RWPE1 (cell line): ENCODE measurements around the gene NSG1.
"Not testable (repeated sequence)": the region's sequence is repeated elsewhere in the genome, so short reads cannot be mapped to it uniquely, and the experiment has no call there.

Experiments used
- CTCF ChIA-PET: fragments of 350-600 bp; sonication (Branson Sonifier 250); formaldehyde crosslinking; extraction: SDS; loops from one replicate; lab custom pipeline; 2021; lab: Yijun Ruan, JAX
- POLR2A ChIA-PET: fragments of 400-600 bp; formaldehyde crosslinking; extraction: SDS; loops from one replicate; lab custom pipeline; 2020; ENCODE audit warnings: antibody characterized with exemption; ENCODE audit not compliant: low non-redundant PET; lab: Yijun Ruan, JAX
- DNase-seq: peaks from one replicate; pipeline ENCODE4 v3.0.0; 2012; ENCODE audit warnings: low spot score
- H3K27ac ChIP-seq: fragments of 450-650 bp; 2 replicates; pipeline ENCODE4 v1.5.1; 2017
- CTCF ChIP-seq: fragments of 450-650 bp; conservative IDR thresholded peaks from 2 replicates; pipeline ENCODE4 v1.5.1; 2017; ENCODE audit warnings: low read depth, mild to moderate bottlenecking

NSG1 gene

GRCh38 chr4:4420421-4420820, 33.5 kb downstream of the NSG1 start:
- TF ChIP-seq CTCF, result no peak
- ChIA-PET CTCF (interaction anchor here (1.1 kb wide), 1 partner anchor 161 kb away, joined by 3 read pairs; no protein-coding TSS in a partner anchor), POLR2A (no interaction called here)
- DNase-seq, result no peak
- H3K27ac ChIP-seq, result no peak overlapping the region

DNA sequence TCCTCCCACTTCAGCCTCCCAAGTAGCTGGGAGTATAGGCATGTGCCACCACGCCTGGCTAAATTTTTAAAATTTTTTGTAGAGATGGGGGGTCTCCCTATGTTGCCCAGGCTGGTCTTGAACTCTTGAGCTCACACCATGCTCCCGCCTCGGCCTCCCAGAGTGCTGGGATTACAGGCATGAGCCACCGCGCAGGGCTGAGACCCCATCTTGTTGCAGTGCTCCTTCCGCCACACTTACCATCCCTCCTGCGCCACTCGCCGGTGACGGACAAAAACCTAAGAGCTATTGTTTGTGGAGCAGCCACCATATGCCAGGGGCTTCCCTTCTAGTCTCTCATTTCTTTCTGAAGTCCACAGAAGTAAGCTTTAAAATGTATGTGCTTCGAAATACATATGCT, 34.5 kb downstream of the NSG1 start:
- no peak for TF ChIP-seq CTCF
- ChIA-PET CTCF (interaction anchor here (0.8 to 1.1 kb wide), 2 partner anchors 10 to 161 kb away, joined by 3 to 4 read pairs; no protein-coding TSS in a partner anchor), POLR2A (no interaction called here)
- H3K27ac ChIP-seq, result no peak overlapping the region
- no peak for DNase-seq

- CTCF ChIA-PET, result interaction anchor here (0.8 kb wide), 1 partner anchor 9 kb away, joined by 4 read pairs; no protein-coding TSS in a partner anchor
- DNase-seq, H3K27ac ChIP-seq, POLR2A ChIA-PET: not testable (repeated sequence)
Observed at GRCh38 chr4:4422117-4422516, 35.2 kb downstream of the NSG1 start.

GRCh38 chr4:4422856-4423499, 36.1 kb downstream of the NSG1 start:
- TF ChIP-seq CTCF, result no peak
- no peak for DNase-seq
- ChIA-PET CTCF (no interaction called here), POLR2A (interaction anchor here (0.5 kb wide), 1 partner anchor 87 kb away, joined by 3 read pairs; no protein-coding TSS in a partner anchor)
- H3K27ac ChIP-seq, result no peak overlapping the region

DNA sequence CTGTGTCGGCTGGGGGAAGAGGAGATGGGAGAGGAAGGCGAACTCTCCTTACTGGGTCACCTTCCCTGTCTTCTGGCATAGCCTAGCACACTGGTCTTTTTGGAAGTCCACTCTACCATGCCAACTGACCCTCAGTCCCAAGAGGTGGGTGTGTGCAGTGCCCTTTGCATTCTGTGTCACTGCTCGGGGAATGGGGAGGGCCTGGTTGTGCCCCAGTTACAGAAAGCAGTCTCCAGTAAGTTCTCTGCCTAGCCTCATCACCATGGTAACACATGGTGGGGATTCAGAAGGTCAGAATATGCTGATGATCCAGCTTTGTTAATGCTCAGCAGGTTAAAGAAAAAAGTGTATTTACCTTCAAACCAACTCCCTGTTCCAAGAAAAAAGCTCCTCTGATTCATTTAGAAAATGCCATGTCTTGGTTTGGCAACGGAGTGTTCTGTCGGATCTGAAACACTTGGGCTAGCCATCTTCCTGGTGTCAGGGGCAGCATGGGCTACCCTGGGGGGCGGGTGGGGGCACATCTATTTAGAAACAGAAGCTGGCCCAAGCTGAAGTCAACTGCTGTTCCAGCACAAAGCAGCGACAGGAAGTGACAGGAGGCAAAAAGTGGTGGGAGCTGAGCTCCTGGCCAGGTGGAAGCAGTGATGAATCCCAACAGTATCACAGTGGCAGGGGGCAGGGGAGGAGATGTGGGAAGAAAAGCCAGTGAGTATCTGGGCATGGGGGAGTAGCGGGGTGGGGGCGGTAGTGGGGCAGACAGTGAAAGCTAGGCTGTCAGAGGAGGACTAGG, 37.0 kb downstream of the NSG1 start:
- ChIA-PET CTCF (no interaction called here), POLR2A (no interaction called here)
- no peak for DNase-seq
- H3K27ac ChIP-seq, result no peak overlapping the region; the same call in 1 of the 2 replicates
- TF ChIP-seq CTCF, result no peak

DNA sequence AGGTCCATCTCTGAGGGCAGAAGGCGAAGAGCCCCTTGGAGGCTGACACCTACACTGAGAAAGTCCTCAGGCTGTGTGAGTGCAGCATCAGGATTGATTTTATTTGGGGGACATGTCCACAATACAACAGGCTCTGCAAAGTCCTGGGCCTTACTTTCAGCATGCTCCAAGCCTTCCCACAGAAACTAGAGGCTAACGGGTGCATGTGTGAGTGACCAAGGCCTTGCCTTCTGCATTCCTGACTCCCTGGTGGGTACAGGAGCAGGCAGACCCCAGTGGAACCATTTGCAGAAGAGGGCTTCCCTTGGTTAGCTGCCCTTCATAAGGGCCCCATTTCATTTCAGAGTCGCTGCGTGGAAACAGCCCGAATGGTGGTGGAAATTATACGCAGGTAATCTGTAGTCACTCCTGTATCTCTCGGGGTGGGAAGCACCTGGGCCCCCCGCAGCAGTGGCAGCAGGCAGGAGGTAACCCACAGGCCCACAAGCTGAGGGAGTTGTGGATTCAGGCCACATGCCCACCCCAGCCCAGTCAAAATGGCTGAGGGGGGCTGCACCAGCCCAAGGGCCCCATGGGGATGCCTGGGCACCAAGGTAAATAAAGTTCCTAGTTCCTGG, 37.7 kb downstream of the NSG1 start:
- CTCF ChIA-PET, result no interaction called here
- DNase-seq, result no peak
- POLR2A ChIA-PET, result no interaction called here
- no peak for TF ChIP-seq CTCF
- H3K27ac ChIP-seq, result no peak overlapping the region; the same call in 1 of the 2 replicates
